Mesothelial cell of epicardium (in vitro differentiated cells): Measurements from ENCODE around the gene JPH3. TPM values are rescaled to one million over a fixed set of nuclear protein-coding genes. Genes with fewer than 3 reads are reported as not detected.

ENCODE experiments used
- DNase-seq, 2 experiments: peaks; one replicate each; pipeline ENCODE4 v3.0.0; 2021; ENCODE audit warnings: low spot score in 2 of 2; ENCODE audit not compliant: unreplicated experiment in 2 of 2
- H3K27ac Mint-ChIP-seq: 2 replicates; pipeline ENCODE4 v1.8.0; 2021; ENCODE audit warnings: mixed read lengths
- H3K27me3 Mint-ChIP-seq: 2 replicates; pipeline ENCODE4 v1.8.0; 2021; ENCODE audit warnings: low read depth, mixed read lengths
- H3K36me3 Mint-ChIP-seq: 2 replicates; pipeline ENCODE4 v1.8.0; 2021; ENCODE audit warnings: mixed read lengths
- H3K4me1 Mint-ChIP-seq: 2 replicates; pipeline ENCODE4 v1.8.0; 2021; ENCODE audit warnings: mixed read lengths
- H3K4me3 Mint-ChIP-seq: 2 replicates; pipeline ENCODE4 v1.8.0; 2021; ENCODE audit warnings: mild to moderate bottlenecking, moderate library complexity, mixed read lengths
- H3K9me3 Mint-ChIP-seq: 2 replicates; pipeline ENCODE4 v1.8.0; 2021; ENCODE audit warnings: mixed read lengths
- total RNA-seq: library from RNA; stranded (reverse); gene quantifications from 3 replicates; pipeline ENCODE4 v1.2.1, GENCODE V29; 2021
- TF ChIP-seq, protein P1 (sequence below): fragments of 200-600 bp; sonication (generic); IDR thresholded peaks from one replicate; pipeline ENCODE4 v1.5.0; 2021; ENCODE audit warnings: antibody characterized with exemption; ENCODE audit not compliant: unreplicated experiment

JPH3 gene
- total RNA-seq, 1 donor from 2014 or later = 16.8 TPM

DNA sequence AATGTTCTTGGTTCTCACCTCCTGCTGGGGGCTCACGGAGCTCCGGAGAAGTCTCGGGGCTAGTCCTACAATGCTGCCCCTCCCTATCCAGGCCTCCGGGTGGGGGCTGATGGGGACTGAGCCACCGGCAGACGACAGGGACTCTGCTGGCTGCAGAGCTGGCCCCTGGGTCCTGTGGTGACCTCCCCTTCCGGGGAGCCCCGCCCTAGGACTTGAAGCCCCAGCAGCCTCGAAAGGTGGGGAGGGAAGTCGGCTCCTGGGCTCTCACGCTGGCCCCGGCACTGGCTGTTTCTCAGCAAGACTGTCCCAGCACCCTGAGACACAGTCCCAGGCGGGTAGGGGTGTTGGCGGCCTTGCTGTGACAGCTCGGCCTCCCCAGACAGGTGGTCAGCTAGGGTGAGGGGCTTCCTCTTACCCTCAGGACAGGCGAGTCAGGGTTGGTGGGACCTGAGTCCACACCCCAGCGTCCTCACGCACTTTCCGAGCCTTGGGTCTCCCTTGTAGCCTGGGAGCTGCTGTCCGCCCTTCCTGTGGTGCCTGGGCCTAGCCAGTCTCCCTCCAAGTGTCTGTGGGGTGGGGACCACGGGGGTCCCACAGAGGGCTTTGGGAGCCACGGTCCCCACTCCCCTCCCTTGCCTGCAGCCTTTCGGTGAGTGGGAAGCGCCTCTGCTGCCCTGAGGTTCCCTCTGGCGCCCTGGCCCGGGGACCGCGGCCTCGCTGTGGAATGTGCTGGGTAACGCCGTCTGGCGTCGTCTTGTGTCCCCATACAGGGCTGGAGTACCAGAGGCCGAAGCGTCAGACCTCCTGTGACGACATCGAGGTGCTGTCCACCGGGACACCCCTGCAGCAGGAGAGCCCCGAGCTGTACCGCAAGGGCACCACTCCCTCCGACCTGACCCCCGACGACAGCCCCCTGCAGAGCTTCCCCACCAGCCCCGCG, 86.8 kb downstream of the JPH3 start:
- no peak for DNase-seq
- Mint-ChIP-seq H3K27me3 (no peaks in the 10 kb centered on the region), H3K9me3 (no peaks in the 10 kb centered on the region), H3K4me1 (no peaks in the 10 kb centered on the region), H3K27ac (no peak overlapping the region), H3K4me3 (no peak overlapping the region), H3K36me3 (no peaks in the 10 kb centered on the region)
- TF ChIP-seq, protein P1, sequence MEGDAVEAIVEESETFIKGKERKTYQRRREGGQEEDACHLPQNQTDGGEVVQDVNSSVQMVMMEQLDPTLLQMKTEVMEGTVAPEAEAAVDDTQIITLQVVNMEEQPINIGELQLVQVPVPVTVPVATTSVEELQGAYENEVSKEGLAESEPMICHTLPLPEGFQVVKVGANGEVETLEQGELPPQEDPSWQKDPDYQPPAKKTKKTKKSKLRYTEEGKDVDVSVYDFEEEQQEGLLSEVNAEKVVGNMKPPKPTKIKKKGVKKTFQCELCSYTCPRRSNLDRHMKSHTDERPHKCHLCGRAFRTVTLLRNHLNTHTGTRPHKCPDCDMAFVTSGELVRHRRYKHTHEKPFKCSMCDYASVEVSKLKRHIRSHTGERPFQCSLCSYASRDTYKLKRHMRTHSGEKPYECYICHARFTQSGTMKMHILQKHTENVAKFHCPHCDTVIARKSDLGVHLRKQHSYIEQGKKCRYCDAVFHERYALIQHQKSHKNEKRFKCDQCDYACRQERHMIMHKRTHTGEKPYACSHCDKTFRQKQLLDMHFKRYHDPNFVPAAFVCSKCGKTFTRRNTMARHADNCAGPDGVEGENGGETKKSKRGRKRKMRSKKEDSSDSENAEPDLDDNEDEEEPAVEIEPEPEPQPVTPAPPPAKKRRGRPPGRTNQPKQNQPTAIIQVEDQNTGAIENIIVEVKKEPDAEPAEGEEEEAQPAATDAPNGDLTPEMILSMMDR = no peak

DNA sequence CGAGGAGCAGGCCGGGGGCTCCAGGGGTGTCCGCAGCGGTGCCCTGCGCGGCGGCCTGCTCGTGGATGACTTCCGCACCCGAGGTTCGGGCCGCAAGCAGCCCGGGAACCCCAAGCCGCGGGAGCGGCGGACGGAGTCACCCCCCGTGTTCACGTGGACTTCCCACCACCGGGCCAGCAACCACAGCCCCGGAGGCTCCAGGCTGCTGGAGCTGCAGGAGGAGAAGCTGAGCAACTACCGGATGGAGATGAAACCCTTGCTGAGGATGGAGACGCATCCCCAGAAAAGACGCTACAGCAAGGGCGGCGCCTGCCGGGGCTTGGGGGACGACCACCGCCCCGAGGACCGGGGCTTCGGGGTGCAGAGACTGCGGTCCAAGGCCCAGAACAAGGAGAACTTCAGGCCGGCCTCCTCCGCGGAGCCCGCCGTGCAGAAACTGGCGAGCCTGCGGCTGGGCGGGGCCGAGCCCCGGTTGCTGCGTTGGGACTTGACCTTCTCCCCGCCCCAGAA, 87.7 kb downstream of the JPH3 start:
- Mint-ChIP-seq H3K27me3 (no peaks in the 10 kb centered on the region), H3K9me3 (no peaks in the 10 kb centered on the region), H3K36me3 (no peaks in the 10 kb centered on the region), H3K27ac (no peak overlapping the region), H3K4me3 (no peak overlapping the region), H3K4me1 (no peaks in the 10 kb centered on the region)
- TF ChIP-seq, protein P1 = no peak
- DNase-seq = no peak

DNA sequence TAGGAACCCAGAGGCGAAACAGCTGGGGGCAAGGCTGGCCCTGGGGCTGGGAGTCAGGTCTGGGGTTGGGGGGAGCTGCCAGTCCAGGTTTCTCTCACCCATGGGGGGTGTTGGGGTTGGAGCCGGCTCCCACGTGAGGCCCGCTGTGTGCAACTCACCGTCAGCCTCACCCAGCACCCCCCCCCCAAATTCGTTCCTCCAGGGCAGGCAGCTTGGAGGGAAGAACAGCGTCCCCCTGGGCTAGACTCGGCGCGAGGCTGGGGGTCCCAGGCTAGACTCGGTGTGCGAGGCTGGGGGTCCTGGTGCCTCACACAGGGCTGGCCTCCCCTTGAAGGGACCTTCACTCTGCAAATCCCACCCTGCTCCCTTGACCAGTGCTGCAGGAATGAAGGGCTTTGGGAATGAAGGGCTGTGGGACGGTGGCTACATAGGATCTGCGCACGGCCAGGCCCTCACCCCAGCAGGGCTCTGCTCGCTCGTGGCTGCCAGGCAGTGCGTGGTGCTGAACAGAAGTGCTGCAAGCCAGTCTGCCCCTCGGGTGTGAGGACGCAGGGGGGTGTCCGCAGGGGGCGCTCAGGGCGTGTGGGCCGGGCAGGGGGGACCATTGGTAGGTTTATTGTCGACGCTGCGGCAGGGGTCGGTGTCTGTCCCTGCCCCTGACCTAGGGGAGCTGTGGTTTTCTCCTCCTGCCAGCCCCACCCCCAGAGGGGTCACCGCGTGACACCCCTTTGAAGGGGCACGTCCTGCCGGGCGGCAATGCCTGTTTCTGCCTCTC, 88.8 kb downstream of the JPH3 start:
- Mint-ChIP-seq H3K36me3 (no peaks in the 10 kb centered on the region), H3K4me3 (no peak overlapping the region), H3K9me3 (no peaks in the 10 kb centered on the region), H3K27ac (no peak overlapping the region), H3K27me3 (no peaks in the 10 kb centered on the region), H3K4me1 (no peaks in the 10 kb centered on the region)
- no peak for DNase-seq
- TF ChIP-seq, protein P1 = no peak

DNA sequence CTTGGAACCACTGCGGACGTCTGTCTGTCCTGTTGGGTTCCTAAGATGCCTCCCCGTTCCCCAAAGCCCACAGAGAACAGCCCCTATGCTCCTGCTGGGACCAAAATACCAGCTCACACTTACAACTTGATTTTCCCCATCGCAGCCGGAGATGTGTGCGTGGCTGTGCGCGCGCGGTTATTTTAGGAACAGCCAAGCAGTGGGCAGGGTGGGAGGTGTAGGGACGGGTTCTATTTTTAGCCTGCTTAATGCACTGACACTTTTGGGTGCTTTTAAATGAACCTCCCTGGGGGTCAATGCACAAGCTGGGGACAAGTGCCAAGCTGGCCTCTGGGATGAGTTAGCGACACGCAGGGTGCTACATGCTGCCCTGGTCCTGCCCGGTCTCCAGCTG, 89.4 kb downstream of the JPH3 start:
- TF ChIP-seq, protein P1 = no peak
- Mint-ChIP-seq H3K36me3 (peaks cover 3% of the 10 kb centered on the region), H3K4me1 (no peaks in the 10 kb centered on the region), H3K27me3 (no peaks in the 10 kb centered on the region), H3K27ac (no peak overlapping the region), H3K4me3 (no peak overlapping the region), H3K9me3 (no peaks in the 10 kb centered on the region)
- DNase-seq = no peak

DNA sequence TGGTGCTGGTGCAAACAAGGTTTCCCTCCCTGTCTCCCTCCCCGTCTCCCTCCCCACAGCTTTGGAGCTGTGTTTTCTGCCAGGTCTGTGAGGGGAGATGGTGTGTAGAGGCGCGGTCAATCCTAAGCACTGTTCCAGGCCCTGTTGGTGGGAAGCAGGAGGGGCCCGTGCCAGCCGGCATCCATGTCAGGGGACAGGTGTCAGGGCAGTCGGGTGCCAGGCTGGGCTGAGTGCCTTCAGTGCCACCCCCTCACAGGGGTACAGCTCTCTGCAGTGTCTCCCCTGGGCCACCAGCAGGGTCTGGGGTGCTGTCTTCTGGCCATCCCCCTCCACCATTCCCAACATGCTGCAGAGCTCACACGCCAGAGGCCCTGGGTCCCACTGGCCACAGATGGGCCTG, 89.9 kb downstream of the JPH3 start:
- H3K27me3 Mint-ChIP-seq = no peaks in the 10 kb centered on the region

More for the DNA sequence above, 89.9 kb downstream of the JPH3 start:
- Mint-ChIP-seq H3K4me1 (no peaks in the 10 kb centered on the region), H3K27ac (no peak overlapping the region), H3K9me3 (no peaks in the 10 kb centered on the region), H3K36me3 (peaks cover 3% of the 10 kb centered on the region), H3K4me3 (no peak overlapping the region)
- TF ChIP-seq, protein P1 = no peak
- DNase-seq = no peak
